Smooth muscle cell (in vitro differentiated cells): Measurements from ENCODE around the gene CACUL1. TPM values are rescaled to one million over a fixed set of nuclear protein-coding genes. Genes with fewer than 3 reads are reported as not detected.

ENCODE experiments used
- DNase-seq: peaks from one replicate; lab custom pipeline; 2025; ENCODE audit not compliant: unreplicated experiment; lab: John Stamatoyannopoulos, UW
- H2AFZ ChIP-seq: fragments of 200-600 bp; sonication (generic); 2 replicates; pipeline ENCODE4 v1.6.0; 2016; ENCODE audit warnings: antibody characterized with exemption, low read depth, mild to moderate bottlenecking
- H3F3A ChIP-seq: fragments of 200-600 bp; sonication (generic); 2 replicates; pipeline ENCODE4 v1.6.0; 2017; ENCODE audit warnings: antibody characterized with exemption, low read depth
- H3K27ac ChIP-seq: fragments of 200-600 bp; sonication (generic); 2 replicates; pipeline ENCODE4 v1.5.1; 2016; ENCODE audit warnings: low read depth, mild to moderate bottlenecking
- H3K27me3 ChIP-seq: fragments of 200-600 bp; sonication (generic); 2 replicates; pipeline ENCODE4 v1.6.1; 2016; ENCODE audit warnings: low read depth, mild to moderate bottlenecking
- H3K36me3 ChIP-seq: fragments of 200-600 bp; sonication (generic); 2 replicates; pipeline ENCODE4 v1.5.1; 2016; ENCODE audit warnings: low read depth
- H3K4me1 ChIP-seq: fragments of 200-600 bp; sonication (generic); 2 replicates; pipeline ENCODE4 v1.5.1; 2016; ENCODE audit warnings: low read depth
- H3K4me2 ChIP-seq: fragments of 200-600 bp; sonication (generic); 2 replicates; pipeline ENCODE4 v1.6.0; 2016; ENCODE audit warnings: mild to moderate bottlenecking
- H3K4me3 ChIP-seq: fragments of 200-600 bp; sonication (generic); 2 replicates; pipeline ENCODE4 v1.5.1; 2016; ENCODE audit warnings: mild to moderate bottlenecking
- H3K79me2 ChIP-seq: fragments of 200-600 bp; sonication (generic); 2 replicates; pipeline ENCODE4 v1.6.0; 2016; ENCODE audit warnings: low read depth, mild to moderate bottlenecking
- H3K9ac ChIP-seq: fragments of 200-600 bp; sonication (generic); 2 replicates; pipeline ENCODE4 v1.6.0; 2016; ENCODE audit warnings: low read depth
- H3K9me3 ChIP-seq: fragments of 200-600 bp; sonication (generic); replicated peaks from 2 replicates; pipeline ENCODE4 v1.5.1; 2016; ENCODE audit warnings: low read depth
- H4K20me1 ChIP-seq: fragments of 200-600 bp; sonication (generic); 2 replicates; pipeline ENCODE4 v1.6.0; 2016; ENCODE audit warnings: low read depth
- CTCF ChIP-seq: fragments of 200-600 bp; sonication (generic); IDR thresholded peaks from 2 replicates; pipeline ENCODE4 v1.5.1; 2017; ENCODE audit warnings: borderline replicate concordance, mild to moderate bottlenecking, antibody characterized with exemption; ENCODE audit not compliant: insufficient read depth, poor library complexity, severe bottlenecking
- WGBS: methylation state at CpG from one replicate; pipeline ENCODE4 v1.1.7; 2016; ENCODE audit warnings: low lambda C conversion rate; 5-methylcytosine and 5-hydroxymethylcytosine counted together
- polyA plus RNA-seq: library from polyadenylated mRNA; unstranded; fragments of >200 nt; fragmentation: Nextera tagmentation; extraction: Ambion mirVana; gene quantifications from 2 replicates; pipeline ENCODE4 v1.2.1, GENCODE V29; 2016
- total RNA-seq: library from RNA; depleted of rRNA; stranded (reverse); fragments of >200 nt; gene quantifications from 2 replicates; pipeline ENCODE4 v1.2.3, GENCODE V29; 2014

Gene CACUL1
- total and polyA plus RNA-seq, 2 experiments from 2014 or later: 24.8 to 25.6 TPM

- no peaks in the 10 kb centered on the region for H3K4me1 ChIP-seq
- no peak overlapping the region for H2AFZ ChIP-seq
- H3K9ac ChIP-seq: no peak overlapping the region
- 95% methylated on average over 7 of the region's 7 CpGs for WGBS
- peaks cover 91% of the 10 kb centered on the region for H4K20me1 ChIP-seq
- H3K9me3 ChIP-seq: no peaks in the 10 kb centered on the region
- no peak for TF ChIP-seq CTCF
- no peak for DNase-seq
- peaks cover 28% of the 10 kb centered on the region for H3K79me2 ChIP-seq
- no peaks in the 10 kb centered on the region for H3F3A ChIP-seq
- H3K27me3 ChIP-seq: no peaks in the 10 kb centered on the region
- no peak overlapping the region for H3K4me2 ChIP-seq
- H3K4me3 ChIP-seq: no peak overlapping the region
- no peaks in the 10 kb centered on the region for H3K36me3 ChIP-seq
- H3K27ac ChIP-seq: no peak overlapping the region
Measured at GRCh38 chr10:118708571-118708970, 46.2 kb downstream of the CACUL1 start.

GRCh38 chr10:118704711-118705110 is 50.1 kb downstream of the CACUL1 start:
- 96% methylated on average over 6 of the region's 6 CpGs for WGBS
- no peaks in the 10 kb centered on the region for H3F3A ChIP-seq
- H3K9me3 ChIP-seq: no peaks in the 10 kb centered on the region
- H3K27me3 ChIP-seq: no peaks in the 10 kb centered on the region
- no peak overlapping the region for H3K4me2 ChIP-seq
- H3K4me3 ChIP-seq: no peak overlapping the region
- no peak for TF ChIP-seq CTCF
- peaks cover 26% of the 10 kb centered on the region for H3K79me2 ChIP-seq
- peaks cover 9% of the 10 kb centered on the region for H3K4me1 ChIP-seq
- no peak overlapping the region for H3K27ac ChIP-seq
- no peak overlapping the region for H3K9ac ChIP-seq
- H2AFZ ChIP-seq: no peak overlapping the region
- no peaks in the 10 kb centered on the region for H3K36me3 ChIP-seq
- no peak for DNase-seq
- peaks cover 75% of the 10 kb centered on the region for H4K20me1 ChIP-seq

GRCh38 chr10:118701529-118702323 is 53.0 kb downstream of the CACUL1 start:
- no peaks in the 10 kb centered on the region for H3K9me3 ChIP-seq
- H3F3A ChIP-seq: no peaks in the 10 kb centered on the region
- no peaks in the 10 kb centered on the region for H3K27me3 ChIP-seq
- H3K36me3 ChIP-seq: no peaks in the 10 kb centered on the region
- no peak for TF ChIP-seq CTCF
- no peak overlapping the region for H3K9ac ChIP-seq
- peaks cover 65% of the 10 kb centered on the region for H4K20me1 ChIP-seq
- no peak overlapping the region for H3K4me3 ChIP-seq
- DNase-seq: no peak
- H3K4me2 ChIP-seq: peak overlapping the region; percentile 22
- H3K27ac ChIP-seq: peak overlapping the region; percentile 42
- 70% methylated on average over 8 of the region's 8 CpGs for WGBS
- peaks cover 9% of the 10 kb centered on the region for H3K4me1 ChIP-seq
- peaks cover 9% of the 10 kb centered on the region for H3K79me2 ChIP-seq
- H2AFZ ChIP-seq: no peak overlapping the region

- H2AFZ ChIP-seq: no peak overlapping the region
- peaks cover 16% of the 10 kb centered on the region for H3F3A ChIP-seq
- H3K9me3 ChIP-seq: no peaks in the 10 kb centered on the region
- H3K9ac ChIP-seq: no peak overlapping the region
- peaks cover 4% of the 10 kb centered on the region for H3K79me2 ChIP-seq
- H3K4me2 ChIP-seq: no peak overlapping the region
- no peaks in the 10 kb centered on the region for H3K27me3 ChIP-seq
- 70% methylated on average over 7 of the region's 7 CpGs for WGBS
- H3K27ac ChIP-seq: peak overlapping the region; percentile 6
- no peak overlapping the region for H3K4me3 ChIP-seq
- no peak for TF ChIP-seq CTCF
- no peaks in the 10 kb centered on the region for H3K36me3 ChIP-seq
- no peak for DNase-seq
- H3K4me1 ChIP-seq: peaks cover 17% of the 10 kb centered on the region
- peaks cover 61% of the 10 kb centered on the region for H4K20me1 ChIP-seq
Measured at GRCh38 chr10:118698421-118698820, 56.3 kb downstream of the CACUL1 start.
